KOPT-K1 (cell line): ENCODE data around the gene GOLGA6L2.

Experiments used
- H3K27ac ChIP-seq: fragments of 200-600 bp; sonication (generic); 2 replicates; pipeline ENCODE4 v1.5.1; 2016; ENCODE audit warnings: antibody characterized with exemption, mild to moderate bottlenecking, low read depth, low read length; ENCODE audit not compliant: poor library complexity, severe bottlenecking
- H3K36me3 ChIP-seq: fragments of 200-600 bp; sonication (generic); 2 replicates; pipeline ENCODE4 v1.5.1; 2017; ENCODE audit warnings: antibody characterized with exemption, mild to moderate bottlenecking, low read length, moderate library complexity; ENCODE audit not compliant: insufficient read depth
- H3K9me3 ChIP-seq: fragments of 200-600 bp; sonication (generic); 2 replicates; pipeline ENCODE4 v1.5.1; 2017; ENCODE audit warnings: antibody characterized with exemption, low read length, mild to moderate bottlenecking; ENCODE audit not compliant: insufficient read depth, poor library complexity, severe bottlenecking

The GOLGA6L2 gene

GRCh38 chr15:23447107-23447500 is at the start of gene GOLGA6L2:
Gene GOLGA6L2, minus strand, starts transcription at chr15:23447243. Its CDS starts 62 bp downstream, at chr15:23447181.
- no peak within 1 kb of the TSS for H3K27ac ChIP-seq
- no peaks in the 10 kb centered on the region for H3K9me3 ChIP-seq
- no peaks in the 10 kb centered on the region for H3K36me3 ChIP-seq

DNA sequence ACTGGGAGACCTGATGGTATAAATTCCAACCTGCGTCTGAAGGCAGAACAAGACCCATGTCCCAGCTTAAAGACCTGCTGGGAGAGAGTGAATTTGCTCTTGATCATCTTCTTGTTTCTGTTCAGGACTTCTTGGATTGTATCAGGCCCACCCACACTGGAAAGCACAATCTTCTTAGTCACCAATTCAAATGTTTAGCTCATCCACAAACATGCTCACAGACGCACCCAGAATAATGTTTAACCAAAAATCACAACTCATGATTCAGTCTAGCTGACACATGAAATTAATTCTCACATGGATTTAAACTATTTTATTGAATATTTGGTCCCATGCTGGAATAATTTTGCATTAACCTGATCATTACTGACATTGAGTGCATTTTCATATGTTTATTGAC is 37.8 kb upstream of the GOLGA6L2 start:
- H3K9me3 ChIP-seq: no peaks in the 10 kb centered on the region
- H3K36me3 ChIP-seq: no peaks in the 10 kb centered on the region
- H3K27ac ChIP-seq: no peak overlapping the region

- Histone ChIP-seq H3K27ac (no peak overlapping the region), H3K36me3 (no peaks in the 10 kb centered on the region), H3K9me3 (no peaks in the 10 kb centered on the region)
Measured at GRCh38 chr15:23483821-23484299, 36.8 kb upstream of the GOLGA6L2 start.

GRCh38 chr15:23482764-23483489 is 35.9 kb upstream of the GOLGA6L2 start:
- H3K9me3 ChIP-seq: no peaks in the 10 kb centered on the region
- H3K36me3 ChIP-seq: no peaks in the 10 kb centered on the region
- H3K27ac ChIP-seq: no peak overlapping the region

DNA sequence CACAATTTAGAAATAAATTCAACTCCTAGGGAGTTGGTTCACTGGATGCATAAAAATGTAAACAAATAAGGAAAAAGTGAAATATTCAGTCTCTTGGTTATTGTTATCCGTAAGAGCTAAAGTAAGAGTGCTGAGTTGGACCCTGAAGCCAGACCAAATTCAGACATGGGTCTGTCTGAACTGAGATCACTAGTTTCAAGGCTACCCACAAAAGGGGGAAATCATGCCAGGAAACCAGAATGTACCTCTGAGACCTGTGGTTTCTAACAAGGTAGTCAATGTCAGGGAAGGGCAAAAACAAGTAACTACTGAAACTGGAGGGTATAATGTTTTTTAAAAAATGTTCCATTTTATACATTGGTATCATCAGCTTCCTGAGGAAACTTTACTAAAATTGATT is 35.2 kb upstream of the GOLGA6L2 start:
- Histone ChIP-seq H3K27ac (no peak overlapping the region), H3K36me3 (no peaks in the 10 kb centered on the region), H3K9me3 (no peaks in the 10 kb centered on the region)

DNA sequence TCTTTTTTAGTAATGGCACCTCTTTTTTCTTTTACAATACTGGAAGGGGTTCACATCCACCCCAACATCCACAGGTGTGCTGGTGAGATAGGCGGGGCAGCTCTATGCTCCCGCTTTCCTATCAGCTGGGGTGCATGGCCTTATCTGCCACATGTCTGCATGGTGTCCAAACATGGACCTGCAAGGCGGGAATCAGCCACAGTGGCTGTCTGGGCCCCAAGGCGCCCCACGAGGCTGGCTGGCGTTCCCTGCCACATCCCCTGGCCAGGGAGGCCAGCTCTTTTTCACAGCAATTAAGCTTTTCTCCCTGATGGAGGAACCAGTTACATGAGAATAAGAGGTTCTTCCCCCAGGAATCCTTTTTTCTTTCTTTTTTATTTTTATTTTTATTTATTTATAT is 30.9 kb upstream of the GOLGA6L2 start:
- Histone ChIP-seq H3K9me3 (no peaks in the 10 kb centered on the region), H3K27ac (no peak overlapping the region), H3K36me3 (no peaks in the 10 kb centered on the region)

- no peaks in the 10 kb centered on the region for H3K9me3 ChIP-seq
- H3K36me3 ChIP-seq: no peaks in the 10 kb centered on the region
- H3K27ac ChIP-seq: no peak overlapping the region
Measured at GRCh38 chr15:23472678-23473077, 25.6 kb upstream of the GOLGA6L2 start.

DNA sequence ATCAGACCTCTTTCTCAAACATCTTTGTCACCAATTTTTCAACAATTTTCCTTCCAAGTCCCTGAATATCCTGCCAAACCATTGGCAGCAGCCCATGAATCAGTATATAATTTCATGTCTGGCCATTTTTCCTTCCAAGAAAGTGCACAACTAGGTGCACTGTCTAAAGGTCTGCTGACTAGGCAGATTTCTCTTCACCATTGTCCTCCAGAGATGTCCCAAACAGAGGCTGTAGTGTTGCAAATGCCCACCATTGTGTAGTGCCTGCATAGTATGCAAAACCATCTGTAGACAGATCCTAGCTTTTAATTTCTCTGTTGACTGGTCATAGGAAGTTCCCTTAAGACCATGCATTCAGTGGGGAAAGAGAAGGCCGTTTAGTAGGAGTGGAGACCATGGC is 25.0 kb upstream of the GOLGA6L2 start:
- no peaks in the 10 kb centered on the region for H3K9me3 ChIP-seq
- H3K27ac ChIP-seq: no peak overlapping the region
- no peaks in the 10 kb centered on the region for H3K36me3 ChIP-seq

- Histone ChIP-seq H3K27ac (no peak overlapping the region), H3K9me3 (no peaks in the 10 kb centered on the region), H3K36me3 (no peaks in the 10 kb centered on the region)
Measured at GRCh38 chr15:23467110-23467600, 20.1 kb upstream of the GOLGA6L2 start.

DNA sequence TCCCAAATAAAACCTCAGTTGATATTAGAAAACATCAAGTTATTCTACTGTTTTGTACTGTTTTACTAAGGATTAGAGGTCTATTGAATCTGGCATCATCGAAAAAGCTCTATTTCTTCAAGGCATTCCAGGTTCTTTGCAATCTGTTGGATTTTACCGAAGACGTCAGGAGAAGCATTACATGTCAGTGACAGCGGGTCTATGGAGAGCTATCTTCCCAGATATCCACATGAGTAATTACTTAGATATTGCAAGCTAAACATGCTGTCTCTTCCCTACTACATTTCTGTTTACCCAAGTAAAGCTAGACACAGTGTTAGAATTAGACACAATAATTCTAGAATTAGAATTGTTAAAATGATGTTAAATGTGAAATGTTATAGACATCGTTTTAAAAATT is 10.8 kb upstream of the GOLGA6L2 start:
- Histone ChIP-seq H3K27ac (no peak overlapping the region), H3K9me3 (no peaks in the 10 kb centered on the region), H3K36me3 (no peaks in the 10 kb centered on the region)

DNA sequence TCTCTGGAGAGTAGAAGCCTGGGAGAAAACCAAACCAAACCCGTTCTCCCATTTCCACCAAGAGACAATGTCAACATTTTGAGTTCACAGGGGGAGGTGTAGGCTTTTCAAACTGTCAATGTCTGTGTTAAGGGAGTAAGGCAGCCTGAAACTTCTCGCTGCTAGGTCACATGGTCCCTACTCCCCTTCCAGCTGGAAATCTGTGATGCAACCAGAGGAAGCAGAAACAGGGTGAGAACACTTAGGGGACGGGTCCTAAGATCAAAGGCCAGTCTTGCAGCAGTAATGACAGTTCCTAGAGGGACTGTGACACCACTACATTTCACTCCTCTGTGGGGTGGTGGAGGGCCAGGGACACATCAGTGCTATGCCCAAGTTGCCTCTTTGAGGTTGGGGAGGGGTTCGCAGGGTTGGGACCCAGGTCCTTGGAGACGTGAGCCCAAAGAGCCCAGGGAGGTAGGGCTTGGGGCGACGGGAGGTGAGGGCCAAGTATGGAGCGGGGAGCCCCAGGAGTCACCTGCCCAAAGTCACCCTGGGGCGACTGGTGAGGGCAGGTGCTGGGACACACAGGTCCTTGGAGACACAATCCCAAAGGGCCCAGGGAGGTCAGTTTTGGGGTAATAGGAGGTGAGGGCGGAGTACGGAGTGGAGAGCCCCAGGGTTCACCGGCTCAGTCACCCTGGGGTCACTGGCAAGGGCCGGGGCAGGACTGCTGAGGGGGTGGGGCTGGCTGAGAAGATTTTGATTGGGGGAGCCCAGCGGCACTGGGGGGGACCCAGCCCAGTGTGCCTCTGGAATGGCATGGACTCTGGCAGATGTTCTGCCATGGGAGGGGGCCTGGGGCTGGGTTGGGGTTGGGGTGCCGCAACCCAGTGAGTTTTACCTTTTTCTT is 582 bp downstream of the GOLGA6L2 start:
- Histone ChIP-seq H3K9me3 (no peaks in the 10 kb centered on the region), H3K27ac (no peak overlapping the region), H3K36me3 (no peaks in the 10 kb centered on the region)

DNA sequence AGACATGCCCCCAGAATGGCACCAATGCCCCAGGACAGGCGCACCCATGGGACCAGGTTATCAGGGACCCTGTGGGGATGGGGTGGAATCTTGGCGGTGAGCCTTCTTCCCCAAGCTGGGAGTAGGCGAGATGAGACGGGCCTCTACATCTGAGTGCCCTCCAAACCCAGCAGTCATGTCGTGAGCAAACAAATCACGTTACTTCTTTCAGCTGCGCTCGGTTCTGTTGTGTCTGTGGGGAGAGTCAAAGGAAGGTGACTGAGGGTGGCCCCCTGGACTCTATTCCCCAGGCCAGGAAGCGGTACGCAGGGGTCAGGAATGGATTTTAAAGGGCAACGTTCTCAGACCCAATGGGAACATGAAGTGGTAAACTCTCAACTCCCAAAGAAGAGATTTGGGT is 2.8 kb downstream of the GOLGA6L2 start:
- Histone ChIP-seq H3K36me3 (no peaks in the 10 kb centered on the region), H3K9me3 (no peaks in the 10 kb centered on the region), H3K27ac (no peak overlapping the region)

DNA sequence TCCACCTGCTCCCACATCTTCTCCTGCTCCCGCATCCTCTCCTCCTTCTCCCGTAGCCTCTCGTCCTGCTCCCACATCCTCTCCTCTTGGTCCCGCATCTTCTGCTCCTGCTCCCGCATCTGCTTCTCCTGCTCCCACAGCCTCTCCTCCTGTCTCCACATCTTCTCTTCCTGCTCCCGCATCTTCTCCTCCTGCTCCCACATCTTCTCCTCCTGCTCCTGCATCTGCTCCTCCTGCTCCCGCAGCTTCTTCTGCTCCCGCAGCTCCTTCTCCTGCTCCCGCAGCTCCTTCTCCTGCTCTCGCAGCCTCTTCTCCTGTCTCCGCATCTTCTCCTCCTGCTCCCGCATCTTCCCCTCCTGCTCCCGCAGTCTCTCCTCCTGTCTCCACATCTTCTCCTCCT is 5.8 kb downstream of the GOLGA6L2 start:
- Histone ChIP-seq H3K36me3 (no peaks in the 10 kb centered on the region), H3K27ac (no peak overlapping the region), H3K9me3 (no peaks in the 10 kb centered on the region)

DNA sequence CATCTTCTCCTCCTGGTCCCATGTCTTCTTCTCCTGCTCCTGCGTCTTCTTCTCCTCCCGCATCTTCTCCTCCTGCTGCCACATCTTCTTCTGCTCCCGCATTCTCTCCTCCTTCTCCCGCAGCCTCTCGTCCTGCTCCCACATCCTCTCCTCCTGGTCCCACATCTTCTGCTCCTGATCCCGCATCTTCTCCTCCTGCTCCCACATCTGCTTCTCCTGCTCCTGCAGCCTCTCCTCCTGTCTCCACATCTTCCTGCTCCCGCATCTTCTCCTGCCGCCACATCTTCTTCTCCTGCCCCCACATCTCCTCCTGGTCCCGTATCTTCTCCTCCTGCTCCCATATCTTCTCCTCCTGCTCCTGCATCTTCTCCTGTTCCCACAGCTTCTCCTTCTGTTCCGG is 6.4 kb downstream of the GOLGA6L2 start:
- no peak overlapping the region for H3K27ac ChIP-seq
- no peaks in the 10 kb centered on the region for H3K36me3 ChIP-seq
- H3K9me3 ChIP-seq: no peaks in the 10 kb centered on the region

DNA sequence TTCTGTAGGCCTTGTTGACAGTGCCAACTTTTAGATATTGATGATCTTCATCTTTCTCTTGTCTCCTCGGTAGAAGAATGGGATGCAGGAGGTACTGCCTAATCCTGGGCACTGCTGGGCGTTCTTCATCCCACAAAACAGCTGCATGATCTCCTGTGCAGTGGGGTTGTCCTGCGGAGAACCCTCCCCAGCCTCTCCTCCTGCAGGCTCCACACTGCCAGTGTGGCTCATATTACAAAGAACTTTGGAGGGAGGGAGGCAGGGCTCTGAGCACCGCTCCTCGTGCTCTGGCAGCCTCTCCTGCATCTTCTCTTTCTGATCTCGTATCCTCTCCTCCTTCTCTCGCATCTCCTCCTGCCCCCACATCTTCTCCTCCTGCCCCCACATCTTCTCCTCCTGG is 7.5 kb downstream of the GOLGA6L2 start:
- no peak overlapping the region for H3K27ac ChIP-seq
- H3K9me3 ChIP-seq: no peaks in the 10 kb centered on the region
- no peaks in the 10 kb centered on the region for H3K36me3 ChIP-seq
